NCI-H146 (cell line): Measurements from ENCODE around the gene NREP.

ENCODE experiments used
- DNase-seq: peaks from one replicate; lab custom pipeline; 2025; lab: John Stamatoyannopoulos, UW

NREP gene

GRCh38 chr5:111756581-111757354, at the start of gene NREP:
NREP (minus strand) TSS chr5:111757194; CDS start chr5:111755772, 1,422 bp downstream.
- peak; percentile 91 for DNase-seq

GRCh38 chr5:111806753-111807152, 49.8 kb upstream of the NREP start:
- no peak for DNase-seq

GRCh38 chr5:111806156-111806555, 49.2 kb upstream of the NREP start:
- DNase-seq: no peak

- no peak for DNase-seq
These were observed 48.1 kb upstream of the NREP start for GRCh38 chr5:111805071-111805470.

- no peak for DNase-seq
These were observed 43.4 kb upstream of the NREP start for GRCh38 chr5:111800351-111800750.

GRCh38 chr5:111795142-111795541, 38.1 kb upstream of the NREP start:
- no peak for DNase-seq

GRCh38 chr5:111792471-111793058, 35.6 kb upstream of the NREP start:
- no peak for DNase-seq

GRCh38 chr5:111790295-111790694, 33.3 kb upstream of the NREP start:
- no peak for DNase-seq

GRCh38 chr5:111787006-111787405, 30.0 kb upstream of the NREP start:
- DNase-seq: no peak

GRCh38 chr5:111784491-111785181, 27.6 kb upstream of the NREP start:
- no peak for DNase-seq

- no peak for DNase-seq
These were observed 26.5 kb upstream of the NREP start for GRCh38 chr5:111783537-111783936.

- DNase-seq: no peak
These were observed 25.2 kb upstream of the NREP start for GRCh38 chr5:111782216-111782615.

- DNase-seq: no peak
These were observed 24.2 kb upstream of the NREP start for GRCh38 chr5:111781200-111781599.

- no peak for DNase-seq
These were observed 22.9 kb upstream of the NREP start for GRCh38 chr5:111779922-111780292.

- DNase-seq: no peak
These were observed 22.4 kb upstream of the NREP start for GRCh38 chr5:111779260-111779921.

- no peak for DNase-seq
These were observed 20.2 kb upstream of the NREP start for GRCh38 chr5:111776913-111777781.

GRCh38 chr5:111775224-111775623, 18.2 kb upstream of the NREP start:
- DNase-seq: no peak

- no peak for DNase-seq
These were observed 17.5 kb upstream of the NREP start for GRCh38 chr5:111774525-111774924.

- DNase-seq: peak; percentile 51
These were observed 15.6 kb upstream of the NREP start for GRCh38 chr5:111772456-111773122.

- no peak for DNase-seq
These were observed 12.5 kb upstream of the NREP start for GRCh38 chr5:111769541-111769940.
